Astrocyte (in vitro differentiated cells and primary cell): ENCODE results near the gene ZNF689.
"Not testable (repeated sequence)": the region's sequence is repeated elsewhere in the genome, so short reads cannot be mapped to it uniquely, and the experiment has no call there.

Source experiments
- CTCF ChIP-seq: IDR thresholded peaks from 2 replicates; pipeline ENCODE4 v1.5.1; 2011; ENCODE audit warnings: low read depth, mild to moderate bottlenecking, inconsistent platforms, low read length, moderate library complexity; ENCODE audit not compliant: insufficient read depth
- EZH2 ChIP-seq: IDR thresholded peaks from 2 replicates; pipeline ENCODE4 v1.6.1; 2012; ENCODE audit warnings: mild to moderate bottlenecking, low read length, inconsistent platforms; ENCODE audit not compliant: insufficient read depth

GRCh38 chr16:30589582-30589981 lies 20.6 kb downstream of the ZNF689 start:
- not testable (repeated sequence) for TF ChIP-seq EZH2, CTCF
